ENCODE data around the gene SCFD2.

- TF ChIP-seq CTCF (IDR thresholded peaks at IDR 0.05) (no peak), EP300 (IDR thresholded peaks at IDR 0.05) (no peak), POLR2A (IDR thresholded peaks at IDR 0.05) (no peak), POLR2AphosphoS5 (IDR thresholded peaks at IDR 0.05) (no peak)
Measured at GRCh38 chr4:53364624-53365023, 1.2 kb downstream of the SCFD2 start.

Data from sigmoid colon (tissue), 4 donors.